ENCODE results near the gene ERMAP.
A peak's percentile ranks its signal among the peaks of the same experiment; 100 is the strongest.
"Not testable (repeated sequence)": the region's sequence is repeated elsewhere in the genome, so short reads cannot be mapped to it uniquely, and the experiment has no call there.

ERMAP gene

DNA sequence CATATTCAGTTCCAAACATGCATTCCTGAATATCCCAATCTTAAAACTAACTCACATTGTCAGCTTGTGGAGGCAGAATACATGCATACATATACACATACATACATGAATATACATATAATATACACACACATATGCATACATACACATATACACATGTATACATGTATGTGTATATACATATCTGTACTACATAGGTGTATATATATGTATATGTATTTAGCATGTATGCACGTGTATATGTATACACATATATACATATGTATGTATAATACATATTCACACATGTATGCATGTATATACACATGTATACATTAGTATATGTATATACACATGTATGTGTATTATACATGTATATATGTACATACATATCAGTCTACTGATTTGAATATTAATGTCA is 28.3 kb downstream of the ERMAP start:
- no peak for DNase-seq (ENCODE audit: low spot score)

DNA sequence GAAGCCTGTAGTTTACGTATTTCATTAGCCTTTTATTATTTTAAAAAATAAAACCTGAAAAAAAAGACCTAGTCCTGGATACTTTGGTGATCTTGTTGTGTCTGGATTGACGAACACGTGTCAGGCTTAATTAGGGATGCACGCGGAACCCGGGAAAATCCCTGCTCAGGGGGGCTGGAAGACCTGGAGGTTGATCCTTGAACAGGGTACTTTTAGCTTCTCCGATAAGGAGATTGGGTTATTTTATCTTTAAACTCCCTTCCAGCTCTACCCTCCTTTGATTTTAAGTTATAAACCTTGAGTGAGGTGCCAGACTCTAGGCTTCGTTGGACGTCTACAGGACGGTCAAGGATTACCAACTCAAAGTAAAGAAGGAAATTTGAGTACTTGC is 28.9 kb downstream of the ERMAP start:
- peak; percentile 44 for DNase-seq (ENCODE audit: low spot score)

DNA sequence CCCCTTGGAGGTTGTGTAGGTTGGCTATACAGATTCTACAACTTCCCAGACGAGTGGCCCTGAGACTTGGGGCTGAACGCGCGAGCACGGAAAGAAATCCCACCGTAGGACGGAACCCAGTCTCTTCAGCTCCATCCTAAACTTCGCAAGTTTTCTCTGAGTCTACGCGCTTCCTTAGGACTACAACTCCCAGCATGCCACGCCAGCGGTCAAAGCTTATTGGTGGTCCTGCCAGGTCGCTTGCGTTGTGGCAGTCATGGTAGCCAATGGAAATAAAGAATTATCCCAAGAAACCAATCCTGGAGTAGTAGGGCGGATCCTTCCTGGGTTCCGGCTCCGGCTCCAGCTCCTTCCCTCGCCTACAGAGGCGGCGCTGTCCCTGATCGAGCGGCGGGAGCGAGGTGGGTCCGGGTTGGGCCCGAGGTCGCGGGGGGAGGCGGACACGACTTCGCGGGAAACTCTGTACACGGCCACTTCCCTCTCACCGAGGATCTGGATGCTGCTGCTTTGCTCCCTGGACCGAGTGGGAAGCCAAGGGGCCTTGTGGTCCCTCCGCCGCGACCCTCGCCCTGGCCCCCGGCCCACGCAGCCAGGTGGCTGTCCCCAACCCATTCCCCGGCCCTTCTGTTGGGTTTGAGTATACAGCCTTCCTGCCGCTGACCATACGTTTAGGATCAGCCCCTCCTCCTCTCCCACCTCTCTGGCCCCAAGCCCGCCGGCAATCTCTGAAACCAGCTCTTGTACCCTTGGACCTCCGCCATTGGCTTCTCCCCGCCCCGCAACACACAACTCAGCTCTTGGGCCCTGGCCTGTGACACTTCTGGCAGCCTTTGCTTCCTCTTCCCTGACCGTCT is 29.6 kb downstream of the ERMAP start, which contains the start of gene ZNF691:
ZNF691 (plus strand) TSS at position 357 of the 854 bp plus-strand sequence. CDS start 3,046 bp downstream, outside the sequence.
- peak; percentile 99 for DNase-seq (ENCODE audit: low spot score)

DNA sequence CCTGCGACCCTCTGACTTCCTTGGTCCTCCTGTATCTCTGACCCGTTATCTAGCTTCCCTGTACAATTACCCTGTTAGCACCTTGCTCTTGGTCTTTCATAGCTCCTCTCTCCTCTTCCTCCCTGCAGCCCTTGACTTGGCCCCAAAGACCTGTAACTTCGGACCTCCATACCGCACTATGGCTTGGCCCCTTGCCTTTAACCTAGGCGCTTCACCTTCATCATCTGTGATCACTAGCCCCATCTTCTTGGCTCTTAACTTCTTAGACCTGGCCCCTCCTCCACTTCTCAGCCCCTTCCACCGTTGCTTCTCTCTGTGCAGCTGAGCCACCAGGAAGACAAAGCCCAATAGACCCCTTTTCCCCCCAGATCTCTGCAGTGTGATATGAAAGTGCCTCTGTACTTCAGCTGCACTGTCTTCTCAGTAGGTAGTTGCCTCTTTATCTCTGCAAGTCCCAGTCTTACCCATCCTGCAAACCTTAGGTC is 30.2 kb downstream of the ERMAP start:
- DNase-seq (ENCODE audit: low spot score): peak; percentile 14

DNA sequence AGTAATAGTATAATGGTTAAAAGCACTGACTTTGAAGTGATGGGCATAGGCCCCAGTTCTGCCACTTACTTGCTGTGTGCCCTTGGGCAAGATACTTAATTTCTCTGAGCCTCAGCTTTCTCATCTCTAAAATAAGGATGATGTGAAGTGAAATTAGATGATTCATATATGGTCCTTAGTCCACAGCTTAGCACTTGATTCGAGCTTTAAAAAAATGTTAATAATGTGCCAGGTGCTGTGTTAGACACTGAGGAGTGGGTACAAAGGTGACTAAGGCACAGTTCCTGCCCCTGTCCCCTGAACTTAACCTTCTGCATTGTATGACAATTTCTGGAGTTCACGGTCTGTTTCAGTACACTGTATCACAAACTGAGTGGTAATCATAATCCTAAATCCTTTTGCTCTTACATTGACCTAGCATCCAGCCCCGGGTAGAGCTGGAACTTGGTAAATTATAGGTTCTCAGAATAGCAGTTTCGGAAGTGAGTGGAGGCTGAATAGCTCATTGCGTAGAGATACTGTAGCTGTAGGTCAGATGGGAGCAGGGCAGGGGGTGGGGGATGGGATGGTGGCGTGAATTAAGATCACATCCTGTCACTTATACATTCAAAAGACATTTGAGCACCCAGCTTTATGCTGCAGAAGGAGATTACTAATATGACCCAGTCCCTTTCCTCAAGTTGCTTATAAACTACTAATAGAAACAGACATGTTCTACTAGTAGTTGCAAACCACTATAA is 31.0 kb downstream of the ERMAP start:
- peak; percentile 18 for DNase-seq (ENCODE audit: low spot score)

DNA sequence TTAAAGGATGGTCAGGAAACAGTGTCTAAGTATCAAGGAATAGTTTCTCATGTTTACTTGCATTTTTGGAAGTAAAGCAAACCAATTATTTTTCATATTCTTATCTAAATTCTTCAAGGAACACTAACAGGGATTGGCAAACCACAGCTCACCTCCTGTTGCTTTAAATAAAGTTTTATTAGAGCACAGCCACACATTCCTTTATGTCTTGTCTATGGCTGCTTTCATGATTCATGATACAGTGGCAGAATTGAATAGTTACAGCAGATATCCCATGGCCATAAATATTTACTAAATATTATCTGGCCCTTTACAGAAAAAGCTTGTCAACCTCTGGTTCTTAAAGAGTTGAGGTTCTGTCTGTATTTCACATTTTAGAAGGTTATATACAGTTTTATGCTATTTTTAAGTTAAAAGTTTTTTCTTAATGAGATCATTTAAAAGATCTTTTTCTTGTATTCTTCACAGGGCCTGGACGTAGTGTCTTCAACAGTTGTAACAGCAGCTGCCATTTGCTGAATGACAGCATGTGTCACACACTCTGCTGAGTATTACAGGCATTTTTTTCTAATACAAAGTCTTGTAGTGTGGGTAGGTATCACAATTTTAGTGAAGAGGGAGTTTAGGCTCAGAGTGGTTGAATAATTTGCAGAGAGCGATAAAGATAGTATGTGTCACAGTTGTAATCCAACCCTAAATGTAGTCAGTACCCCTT is 32.1 kb downstream of the ERMAP start:
- DNase-seq (ENCODE audit: low spot score): peak; percentile 59

DNA sequence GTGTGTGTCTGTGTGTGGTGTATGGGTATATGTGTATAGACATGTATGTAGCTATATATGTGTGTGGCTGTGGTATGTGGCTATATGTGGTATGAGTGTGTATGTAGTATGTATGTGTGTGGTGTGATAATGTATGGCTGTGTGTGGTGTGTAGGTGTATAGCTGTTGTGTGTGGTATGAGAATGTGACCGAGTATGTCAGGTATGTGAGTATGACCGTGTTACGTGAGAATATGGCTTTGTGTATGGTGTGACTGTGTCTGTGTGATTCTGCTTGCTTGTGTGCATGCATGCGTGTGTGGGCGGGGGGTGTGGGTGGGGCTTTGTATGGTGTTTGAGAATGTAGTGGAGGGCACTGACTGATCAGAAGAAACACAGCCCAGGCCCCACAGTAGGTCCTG is 33.0 kb downstream of the ERMAP start:
- no peak for DNase-seq (ENCODE audit: low spot score)

DNA sequence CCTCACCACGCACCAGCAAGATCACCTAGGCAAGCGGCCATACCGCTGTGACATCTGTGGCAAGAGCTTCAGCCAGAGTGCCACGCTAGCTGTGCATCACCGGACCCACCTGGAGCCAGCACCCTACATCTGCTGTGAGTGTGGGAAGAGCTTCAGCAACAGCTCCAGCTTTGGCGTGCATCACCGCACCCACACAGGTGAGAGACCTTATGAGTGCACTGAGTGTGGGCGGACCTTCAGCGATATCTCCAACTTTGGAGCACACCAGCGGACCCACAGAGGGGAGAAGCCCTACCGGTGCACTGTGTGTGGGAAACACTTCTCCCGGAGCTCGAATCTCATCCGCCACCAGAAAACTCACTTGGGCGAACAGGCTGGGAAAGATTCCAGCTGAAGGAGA is 34.5 kb downstream of the ERMAP start:
- DNase-seq (ENCODE audit: low spot score): no peak

DNA sequence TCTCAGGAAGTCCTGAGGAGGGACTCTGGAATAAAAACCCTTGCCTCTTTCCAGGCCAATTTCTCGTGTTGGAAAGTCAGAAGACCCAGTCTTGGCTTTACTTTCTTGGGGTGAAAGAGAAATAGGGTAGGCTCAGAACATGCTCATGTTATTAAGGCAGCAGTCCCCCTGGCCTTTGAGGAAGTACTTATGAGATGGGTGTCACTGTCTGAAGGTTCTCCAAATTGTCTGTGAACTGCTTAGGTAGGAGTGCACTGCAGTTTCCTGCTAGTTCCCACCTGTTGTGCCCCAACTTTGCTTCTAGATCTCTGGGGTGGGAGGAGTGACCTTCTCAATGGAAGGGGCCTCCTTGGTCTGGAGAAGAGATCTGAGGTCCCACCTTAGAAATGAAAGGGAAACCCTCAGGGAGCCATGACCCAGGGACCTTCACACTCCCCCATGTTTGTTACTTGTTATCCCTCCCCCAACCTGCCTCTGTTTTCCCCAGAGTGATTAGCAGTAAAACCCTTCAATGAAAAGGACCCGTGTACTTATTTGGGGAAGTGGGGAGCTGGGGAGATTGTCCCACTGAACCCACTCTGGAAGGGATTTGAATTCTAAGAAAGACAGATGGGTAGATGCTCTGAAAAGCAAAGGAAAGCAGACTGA is 35.2 kb downstream of the ERMAP start:
- DNase-seq (ENCODE audit: low spot score): no peak

DNA sequence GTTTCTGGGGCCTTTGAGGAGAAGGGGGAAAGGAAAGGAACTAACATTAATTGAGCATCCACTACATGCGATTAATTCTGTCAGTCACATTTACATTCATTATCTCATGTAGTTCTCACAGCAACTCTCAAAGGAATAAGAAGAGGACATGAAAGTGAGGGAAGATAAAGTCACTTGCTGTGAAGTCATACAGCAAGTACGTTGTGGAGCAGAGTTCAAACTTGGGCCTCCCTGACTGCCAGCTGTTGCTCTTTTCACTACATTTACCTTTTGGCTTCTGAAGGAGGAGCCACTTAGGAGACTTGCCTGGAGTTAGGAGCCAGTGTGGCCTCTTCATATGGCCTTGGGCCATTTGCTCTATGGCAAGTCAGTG is 35.7 kb downstream of the ERMAP start:
- DNase-seq (ENCODE audit: low spot score): no peak

DNA sequence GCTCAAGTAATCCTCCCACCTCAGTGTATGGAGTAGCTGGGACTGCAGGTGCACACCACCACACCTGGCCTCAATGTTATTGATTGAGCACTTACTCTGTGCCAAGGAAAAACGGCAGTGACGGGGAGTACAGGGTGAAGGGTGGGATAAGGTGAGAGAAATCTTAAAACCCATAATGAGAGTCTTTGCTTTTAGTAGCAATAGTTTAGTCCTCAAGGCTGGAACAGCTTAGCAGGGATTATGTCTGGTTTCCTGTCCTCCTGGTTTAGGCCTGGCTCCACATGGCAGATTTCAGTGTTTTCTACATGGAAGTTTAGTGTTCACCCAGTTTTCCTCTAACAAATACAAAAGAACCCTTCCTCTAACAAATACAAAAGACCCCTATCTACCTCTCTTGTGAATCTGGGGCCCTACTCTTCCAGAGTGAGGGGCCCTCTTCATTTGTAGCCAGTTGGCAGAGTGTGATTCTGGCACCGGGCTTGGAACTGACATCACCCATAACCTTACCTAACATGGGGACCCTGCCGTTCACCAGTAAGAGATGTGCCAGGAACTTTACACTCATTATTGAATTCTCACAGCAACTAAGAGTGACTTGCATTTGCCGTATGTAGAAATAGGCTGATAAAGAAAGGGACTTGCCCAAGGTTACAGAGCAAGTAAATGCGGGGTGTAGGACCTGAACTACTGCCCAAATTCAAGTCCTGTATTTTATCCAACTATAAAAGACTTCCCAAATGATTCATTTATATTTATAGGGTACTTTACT is 36.4 kb downstream of the ERMAP start:
- DNase-seq (ENCODE audit: low spot score): no peak

DNA sequence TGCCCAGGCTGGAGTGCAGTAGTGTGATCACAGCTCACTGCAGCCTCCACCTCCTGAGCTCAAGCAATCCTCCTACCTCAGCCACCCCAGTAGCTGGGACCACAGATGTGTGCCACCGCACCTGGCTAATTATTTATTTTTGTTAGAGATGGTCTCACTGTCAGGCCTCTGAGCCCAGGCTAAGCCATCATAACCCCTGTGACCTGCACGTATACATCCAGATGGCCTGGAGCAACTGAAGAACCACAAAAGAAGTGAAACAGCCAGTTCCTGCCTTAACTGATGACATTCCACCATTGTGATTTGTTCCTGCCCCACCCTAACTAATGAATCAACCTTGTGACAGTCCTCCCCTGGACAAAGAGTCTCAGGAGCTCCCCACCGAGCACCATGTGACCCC is 39.6 kb downstream of the ERMAP start:
- DNase-seq (ENCODE audit: low spot score): not testable (repeated sequence)

DNA sequence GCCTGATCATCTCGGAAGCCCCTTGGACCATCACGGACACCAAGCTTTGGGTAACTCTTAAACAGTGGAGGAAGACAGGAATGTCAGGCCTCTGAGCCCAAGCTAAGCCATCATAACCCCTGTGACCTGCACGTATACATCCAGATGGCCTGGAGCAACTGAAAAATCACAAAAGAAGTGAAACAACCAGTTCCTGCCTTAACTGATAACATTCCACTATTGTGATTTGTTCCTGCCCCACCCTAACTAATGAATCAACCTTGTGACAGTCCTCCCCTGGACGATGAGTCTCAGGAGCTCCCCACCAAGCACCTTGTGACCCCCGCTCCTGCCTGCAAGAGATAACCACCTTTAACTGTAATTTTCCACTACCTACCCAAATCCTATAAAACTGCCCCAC is 42.4 kb downstream of the ERMAP start:
- not testable (repeated sequence) for DNase-seq (ENCODE audit: low spot score)

DNA sequence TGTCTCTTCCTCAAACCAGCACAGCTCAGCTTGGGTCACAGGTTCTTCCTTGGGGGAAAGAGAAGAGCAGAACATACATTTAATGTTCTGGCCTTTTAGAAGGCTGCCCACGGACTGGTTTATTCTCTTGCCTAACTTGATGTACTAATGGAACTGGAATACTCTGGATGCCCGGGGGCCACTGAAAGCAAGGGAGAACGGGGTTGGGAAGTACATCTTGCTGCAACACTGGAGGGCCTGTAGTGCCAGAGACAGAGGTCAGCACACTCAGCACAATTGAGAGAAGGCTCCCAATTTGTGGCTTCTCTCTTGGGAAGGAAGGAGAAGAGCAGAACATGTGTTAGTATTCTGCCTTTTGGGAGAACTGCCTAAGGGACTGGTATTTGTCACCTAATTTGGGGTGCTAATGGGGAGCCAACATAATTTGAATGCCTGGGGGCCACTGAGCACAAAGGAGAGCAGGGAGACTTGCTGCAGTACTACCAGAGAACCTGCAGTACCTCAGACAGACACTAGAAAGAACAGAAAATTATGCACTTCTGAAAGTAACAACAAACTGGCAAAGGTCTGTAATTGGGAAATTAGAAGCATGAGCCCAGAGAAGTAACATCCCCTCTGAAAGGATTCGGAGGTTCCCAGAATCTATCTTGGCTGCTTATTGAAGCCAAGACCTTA is 43.6 kb downstream of the ERMAP start:
- DNase-seq (ENCODE audit: low spot score): no peak

DNA sequence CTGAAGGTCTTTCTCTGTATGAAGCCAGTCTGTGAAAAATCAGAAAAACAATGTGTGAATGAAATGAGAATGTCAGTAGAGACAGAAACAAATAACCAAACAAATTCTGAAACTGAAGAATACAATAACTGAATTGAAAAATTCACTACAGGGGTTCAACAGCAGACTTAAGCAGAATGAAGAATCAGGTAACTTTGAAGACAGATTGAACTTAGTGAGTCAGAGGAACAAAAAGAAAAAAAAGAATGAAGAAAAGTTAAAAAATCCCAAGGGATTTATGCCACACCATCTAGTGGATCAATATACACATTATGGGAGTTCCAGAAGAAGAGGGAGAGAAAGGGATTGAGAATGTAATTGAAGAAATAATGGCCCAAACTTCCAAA is 44.1 kb downstream of the ERMAP start:
- DNase-seq (ENCODE audit: low spot score): no peak

DNA sequence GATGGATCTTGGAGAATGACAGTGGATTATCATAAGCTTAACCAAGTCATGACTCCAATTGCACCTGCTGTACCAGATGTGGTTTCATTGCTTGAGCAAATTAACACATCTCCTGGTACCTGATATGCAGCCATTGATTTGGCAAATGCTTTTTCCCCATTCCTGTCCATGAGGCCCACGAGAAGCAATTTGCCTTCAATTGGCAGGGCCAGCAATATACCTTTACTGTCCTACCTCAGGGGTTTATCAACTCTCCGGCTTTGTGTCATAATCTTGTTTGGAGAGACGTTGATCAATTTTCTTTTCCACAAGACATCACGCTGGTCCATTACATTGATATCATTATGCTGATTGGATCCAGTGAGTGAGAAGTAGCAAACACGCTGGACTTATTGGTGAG is 49.6 kb downstream of the ERMAP start:
- DNase-seq (ENCODE audit: low spot score): no peak

DNA sequence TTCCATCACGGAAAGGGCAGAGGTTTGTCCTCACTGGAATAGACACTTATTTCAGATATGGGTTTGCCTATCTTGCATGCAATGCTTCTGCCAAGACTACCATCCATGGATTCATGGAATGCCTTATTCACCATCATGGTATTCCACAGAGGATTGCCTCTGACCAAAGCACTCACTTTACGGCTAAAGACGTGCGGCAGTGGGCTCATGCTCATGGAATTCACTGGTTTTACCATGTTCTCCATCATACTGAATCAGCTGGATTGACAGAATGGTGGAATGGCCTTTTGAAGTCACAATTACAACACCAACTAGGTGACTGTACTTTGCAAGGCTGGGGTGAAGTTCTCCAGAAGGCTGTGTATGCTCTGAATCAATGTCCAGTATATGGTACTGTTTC is 51.5 kb downstream of the ERMAP start:
- peak; percentile 24 for DNase-seq (ENCODE audit: low spot score)

DNA sequence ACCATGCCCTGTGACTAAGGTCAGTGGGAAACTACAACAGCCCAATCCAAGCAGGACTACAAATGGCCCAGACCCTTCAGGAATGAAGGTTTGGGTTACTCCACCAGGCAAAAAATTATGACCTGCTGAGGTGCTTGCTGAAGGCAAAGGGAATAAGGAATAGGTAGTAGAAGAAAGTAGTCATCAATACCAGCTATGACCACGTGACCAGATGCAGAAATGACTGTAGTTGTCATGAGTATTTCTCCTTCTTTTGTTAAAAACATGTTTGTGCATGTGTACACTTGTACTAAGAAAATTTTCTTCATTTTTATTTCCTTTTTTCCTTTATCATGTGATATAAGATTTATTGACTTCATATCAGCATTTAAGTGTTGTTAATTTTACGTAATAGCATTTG is 52.3 kb downstream of the ERMAP start:
- DNase-seq (ENCODE audit: low spot score): not testable (repeated sequence)

DNA sequence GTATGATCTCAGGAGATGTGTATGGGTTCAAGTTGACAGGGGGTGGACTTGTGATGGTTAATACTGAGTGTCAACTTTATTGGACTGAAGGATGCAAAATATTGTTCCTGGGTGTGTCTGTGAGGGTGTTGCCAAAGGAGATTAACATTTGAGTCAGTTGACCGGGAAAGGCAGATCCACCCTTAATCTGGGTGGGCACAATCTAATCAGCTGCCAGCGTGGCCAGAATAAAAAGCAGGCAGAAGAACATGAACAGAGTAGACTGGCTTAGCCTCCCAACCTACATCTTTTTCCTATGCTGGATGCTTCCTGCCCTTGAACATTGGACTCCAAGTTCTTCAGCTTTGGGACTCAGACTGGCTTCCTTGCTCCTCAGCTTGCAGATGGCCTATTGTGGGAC is 52.8 kb downstream of the ERMAP start:
- DNase-seq (ENCODE audit: low spot score): not testable (repeated sequence)

DNA sequence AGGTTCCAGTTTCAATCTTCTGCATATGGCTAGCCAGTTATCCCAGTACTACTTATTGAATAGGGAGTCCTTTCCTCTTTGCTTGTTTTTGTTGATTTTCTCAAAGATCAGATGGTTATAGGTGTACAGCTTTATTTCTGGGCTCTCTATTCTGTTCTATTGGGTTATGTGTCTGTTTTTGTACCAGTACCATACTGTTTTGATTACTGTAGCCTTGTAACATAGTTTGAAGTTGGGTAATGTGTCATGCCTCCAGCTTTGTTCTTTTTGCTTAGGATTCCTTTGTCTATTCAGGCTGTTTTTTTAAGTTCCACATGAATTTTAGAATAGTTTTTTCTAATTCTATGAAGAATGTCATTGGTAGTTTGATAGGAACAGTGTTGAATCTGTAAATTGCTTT is 56.2 kb downstream of the ERMAP start:
- not testable (repeated sequence) for DNase-seq (ENCODE audit: low spot score)

DNA sequence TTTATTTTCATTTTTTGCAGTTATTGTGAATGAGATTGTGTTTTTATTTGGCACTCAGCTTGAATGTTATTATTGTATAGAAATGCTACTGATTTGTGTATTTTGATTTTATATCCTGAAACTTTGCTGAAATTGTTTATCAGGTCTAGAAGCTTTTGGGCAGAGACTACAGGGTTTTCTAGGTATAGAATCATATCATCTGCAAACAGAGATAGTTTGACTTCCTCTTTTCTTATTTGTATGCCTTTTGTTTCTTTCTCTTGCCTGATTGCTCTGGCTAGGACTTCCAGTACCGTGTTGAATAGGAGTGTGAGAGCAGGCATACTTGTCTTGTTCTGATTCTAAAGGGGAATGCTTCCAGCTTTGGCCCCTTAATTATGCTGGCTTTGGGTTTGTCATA is 56.7 kb downstream of the ERMAP start:
- DNase-seq (ENCODE audit: low spot score): no peak
